ENCODE data around the gene POLQ.
"Not testable (repeated sequence)": the region's sequence is repeated elsewhere in the genome, so short reads cannot be mapped to it uniquely, and the experiment has no call there.

POLQ gene

GRCh38 chr3:121545574-121546455 is at the start of gene POLQ:
TSS of gene POLQ (minus strand) at chr3:121545988. CDS start at chr3:121545877, 111 bp downstream.
- DNase-seq (ENCODE audit: low read depth): peak; percentile 71

DNA sequence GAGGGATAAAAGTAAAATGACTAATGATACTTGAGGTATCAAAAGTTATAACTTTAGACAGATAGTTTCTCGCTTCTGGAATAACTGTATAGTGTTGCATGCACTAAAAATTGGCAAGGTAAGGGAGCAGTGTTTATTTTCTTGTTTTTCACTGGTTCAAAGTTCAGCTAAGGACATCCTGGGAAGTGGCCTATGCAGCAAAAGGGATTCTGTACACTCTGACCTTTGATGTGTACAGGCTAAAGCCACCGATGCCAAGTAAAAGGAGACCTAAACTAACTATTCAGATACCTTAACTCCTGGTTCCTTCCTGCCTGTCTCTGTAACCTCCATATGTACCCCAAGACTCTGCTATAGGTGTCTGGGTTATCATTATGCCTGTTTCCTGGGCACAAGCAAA is 49.1 kb upstream of the POLQ start:
- no peak for DNase-seq (ENCODE audit: low read depth)

DNA sequence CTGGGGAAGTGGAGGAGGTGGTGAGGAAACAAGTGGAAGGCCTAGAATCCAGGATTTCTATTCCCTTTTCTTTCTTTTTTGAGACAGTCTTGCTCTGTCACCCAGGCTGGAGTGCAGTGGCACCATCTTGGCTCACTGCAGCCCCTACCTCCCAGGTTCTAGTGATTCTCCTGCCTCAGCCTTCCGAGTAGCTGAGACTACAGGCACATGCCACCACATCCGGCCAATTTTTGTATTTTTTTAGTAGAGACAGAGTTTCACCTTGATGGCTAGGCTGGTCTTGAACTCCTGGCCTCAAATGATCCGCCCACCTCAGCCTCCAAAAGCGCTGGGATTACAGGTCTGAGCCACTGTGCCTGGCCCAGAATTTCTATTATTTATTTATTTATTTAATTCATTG is 48.0 kb upstream of the POLQ start:
- DNase-seq (ENCODE audit: low read depth): not testable (repeated sequence)

DNA sequence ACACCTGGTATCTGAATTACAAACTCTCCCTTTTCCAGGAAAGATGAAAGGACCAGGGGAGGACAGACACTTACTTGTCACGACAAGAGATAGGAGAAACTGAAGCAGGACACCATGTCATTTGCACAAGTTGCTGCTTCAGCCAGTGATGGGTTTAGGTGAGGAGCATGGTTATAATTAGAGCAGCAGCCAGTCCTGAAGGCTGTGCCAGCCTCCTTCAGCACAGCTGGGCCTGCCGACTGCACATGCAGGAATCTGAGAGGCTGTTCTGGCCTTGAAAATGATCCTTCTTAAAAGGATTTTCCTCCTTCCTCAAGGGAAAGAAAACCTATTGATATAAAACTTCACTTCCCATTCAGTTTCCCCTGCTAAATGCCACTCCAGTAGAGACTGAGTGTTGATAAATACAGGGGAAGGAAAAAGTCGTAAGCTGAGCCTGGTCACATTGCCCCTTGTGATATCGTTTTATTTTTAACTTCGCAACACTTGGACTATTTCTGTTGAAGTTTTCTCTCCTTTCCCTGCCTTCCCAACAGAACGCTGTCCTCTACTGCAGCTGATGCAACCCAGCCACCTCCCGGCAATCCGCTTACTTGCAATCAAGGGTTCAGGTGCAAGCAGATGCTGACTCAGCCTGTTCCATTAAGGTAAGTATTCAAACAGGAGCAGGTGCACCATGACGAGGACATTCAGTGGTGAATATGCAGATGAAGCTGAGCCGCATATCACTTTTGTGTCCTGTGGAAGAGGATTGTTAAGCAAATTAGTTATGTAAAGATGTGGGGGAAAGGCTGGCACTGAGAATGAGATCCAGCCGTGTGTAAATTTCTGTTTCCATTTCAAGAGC is 47.3 kb upstream of the POLQ start, which contains the start of gene FBXO40:
Gene FBXO40 (plus strand): TSS at position 524 of the 847 bp plus-strand sequence. CDS start 27,197 bp downstream, outside the sequence.
- no peak for DNase-seq (ENCODE audit: low read depth)

DNA sequence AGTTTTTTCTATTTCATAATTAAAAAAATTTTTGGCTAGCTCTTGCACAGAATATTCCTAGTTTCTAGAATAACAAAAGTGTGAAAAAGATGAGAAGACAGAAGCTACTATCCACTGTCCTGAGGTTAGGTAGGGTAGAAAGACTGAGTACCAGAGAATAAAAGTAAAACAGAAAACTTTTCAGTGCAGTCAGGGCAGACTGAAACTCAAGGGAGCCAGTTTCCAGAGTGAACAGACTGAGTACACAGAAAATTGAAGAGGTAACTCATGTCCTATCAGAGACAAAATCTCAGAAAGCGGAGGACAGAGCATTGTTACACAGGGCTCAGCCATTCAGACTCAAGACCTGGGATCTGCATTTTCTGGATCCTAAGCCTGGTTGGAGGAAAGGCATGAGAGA is 38.6 kb upstream of the POLQ start:
- DNase-seq (ENCODE audit: low read depth): no peak

- no peak for DNase-seq (ENCODE audit: low read depth)
Observed at GRCh38 chr3:121581691-121582090, 35.9 kb upstream of the POLQ start.

DNA sequence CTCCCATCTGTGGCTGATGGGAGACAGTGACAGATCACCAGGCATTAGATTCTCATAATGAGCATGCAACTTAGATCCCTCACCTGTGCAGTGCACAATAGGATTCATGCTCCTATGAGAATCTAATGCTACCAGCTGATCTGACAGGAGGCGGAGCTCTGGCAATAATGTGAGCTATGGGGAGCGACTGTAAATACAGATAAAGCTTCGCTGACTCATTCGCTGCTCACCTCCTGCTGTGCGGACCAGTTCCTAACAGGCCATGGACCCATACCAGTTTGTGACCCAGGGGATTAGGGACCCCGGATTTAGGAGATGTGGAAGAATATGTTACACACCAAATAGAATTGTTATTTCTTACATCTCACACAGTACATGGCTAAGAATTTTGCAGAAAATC is 28.7 kb upstream of the POLQ start:
- DNase-seq (ENCODE audit: low read depth): no peak

DNA sequence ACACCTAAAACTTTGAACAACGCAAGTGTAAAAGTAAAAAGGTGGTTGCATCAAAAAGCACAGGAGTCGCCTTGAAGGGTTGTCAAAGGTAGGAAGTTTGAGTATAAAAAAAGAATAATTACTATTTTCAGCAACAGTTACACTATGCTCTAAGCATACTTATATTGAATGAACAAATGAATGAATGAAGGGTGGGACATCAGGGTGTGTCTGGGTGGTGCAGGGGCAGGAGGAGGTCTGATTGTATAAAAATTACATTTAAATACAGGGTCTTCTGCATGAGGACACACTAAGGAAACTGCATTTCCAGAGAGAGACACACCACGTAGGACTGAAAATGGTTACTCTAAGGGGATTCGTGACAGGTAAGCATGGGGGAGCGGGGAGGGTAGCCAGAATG is 21.9 kb upstream of the POLQ start, which contains the start of gene ARGFX:
Gene ARGFX (plus strand): TSS at position 301 of the 400 bp plus-strand sequence. CDS start 2,765 bp downstream, outside the sequence.
- DNase-seq (ENCODE audit: low read depth): no peak

DNA sequence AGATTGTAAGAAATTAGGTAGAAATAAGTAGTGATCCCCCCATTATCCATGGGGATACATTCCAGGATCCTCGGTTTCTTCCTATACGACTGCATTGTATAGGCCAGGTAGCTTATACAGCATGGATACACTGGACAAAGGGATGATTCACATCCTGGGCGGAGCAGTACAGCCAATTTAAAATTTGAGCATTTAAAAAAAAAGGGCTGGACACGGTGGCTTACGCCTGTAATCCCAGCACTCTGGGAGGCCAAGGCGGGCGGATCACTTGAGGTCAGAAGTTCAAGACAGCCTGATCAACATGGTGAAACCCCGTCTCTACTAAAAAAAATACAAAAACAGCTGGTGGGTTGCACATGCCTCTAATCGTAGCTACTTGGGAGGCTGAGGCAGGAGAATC is 21.0 kb upstream of the POLQ start:
- no peak for DNase-seq (ENCODE audit: low read depth)

DNA sequence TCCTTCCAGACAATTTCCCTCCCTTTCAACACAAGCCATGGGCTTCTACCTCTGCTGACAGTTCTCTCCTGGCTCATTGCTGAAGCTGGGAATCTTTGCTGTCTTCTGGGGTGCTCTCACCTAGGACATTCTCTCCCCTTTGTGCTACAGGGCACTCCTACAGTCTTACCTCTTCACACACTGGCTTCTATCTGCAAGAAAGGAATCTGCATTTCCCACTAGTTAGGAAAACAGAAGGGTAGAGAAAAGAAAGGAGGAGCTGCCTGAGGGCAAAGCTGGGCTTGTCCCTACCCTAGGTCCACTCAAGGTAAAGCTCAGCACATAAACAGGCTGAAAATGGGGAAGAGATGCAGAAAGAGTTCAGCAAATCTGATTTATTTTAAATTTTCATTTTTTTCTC is 16.4 kb upstream of the POLQ start:
- no peak for DNase-seq (ENCODE audit: low read depth)

DNA sequence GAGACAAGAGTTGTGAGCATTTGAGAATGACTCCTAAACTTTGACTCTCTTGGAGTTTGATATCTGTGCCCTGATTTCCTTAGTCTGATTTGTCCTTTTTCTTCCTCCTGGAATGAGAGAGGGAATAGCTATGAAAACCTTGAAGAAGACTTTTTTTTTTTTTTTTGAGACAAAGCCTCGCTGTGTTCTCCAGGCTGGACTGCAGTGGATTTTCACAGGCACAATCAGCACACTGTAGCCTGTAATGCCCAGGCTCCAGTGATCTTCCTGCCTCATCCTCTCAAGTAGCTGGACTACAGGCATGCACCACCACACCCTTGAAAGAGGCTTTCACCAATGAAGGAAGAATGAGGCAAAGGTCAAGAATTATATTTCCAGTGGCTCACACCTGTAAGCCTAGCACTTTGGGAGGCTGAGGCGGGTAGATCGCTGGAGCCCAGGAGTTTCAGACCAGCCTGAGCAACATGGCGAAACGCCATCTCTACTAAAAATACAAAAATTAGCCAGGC is 11.7 kb upstream of the POLQ start:
- DNase-seq (ENCODE audit: low read depth): no peak

GRCh38 chr3:121552797-121553196 is 7.0 kb upstream of the POLQ start:
- DNase-seq (ENCODE audit: low read depth): no peak

DNA sequence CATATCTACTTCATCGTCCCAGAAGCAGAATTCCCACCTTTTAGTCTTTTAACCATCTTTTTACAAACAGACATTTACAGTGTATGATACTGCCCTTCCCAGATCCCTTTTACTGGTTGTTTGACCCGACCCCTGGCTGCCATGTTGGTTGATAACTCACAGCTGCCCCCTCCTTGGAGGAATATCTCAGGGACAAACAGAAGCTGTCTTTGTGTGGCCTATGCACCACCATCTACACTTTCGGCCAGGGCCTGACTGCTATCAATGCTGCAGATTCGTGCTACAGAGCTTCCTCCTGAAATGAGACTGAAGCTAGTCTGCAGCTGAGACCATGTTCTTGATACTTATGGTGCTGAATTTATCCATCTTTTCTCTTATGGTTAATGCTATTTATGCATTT is 6.6 kb upstream of the POLQ start:
- no peak for DNase-seq (ENCODE audit: low read depth)

- DNase-seq (ENCODE audit: low read depth): no peak
Observed at GRCh38 chr3:121545049-121545573, 677 bp downstream of the POLQ start.

GRCh38 chr3:121542924-121543323 is 2.9 kb downstream of the POLQ start:
- DNase-seq (ENCODE audit: low read depth): no peak

- DNase-seq (ENCODE audit: low read depth): no peak
Observed at GRCh38 chr3:121531269-121531668, 14.5 kb downstream of the POLQ start.

DNA sequence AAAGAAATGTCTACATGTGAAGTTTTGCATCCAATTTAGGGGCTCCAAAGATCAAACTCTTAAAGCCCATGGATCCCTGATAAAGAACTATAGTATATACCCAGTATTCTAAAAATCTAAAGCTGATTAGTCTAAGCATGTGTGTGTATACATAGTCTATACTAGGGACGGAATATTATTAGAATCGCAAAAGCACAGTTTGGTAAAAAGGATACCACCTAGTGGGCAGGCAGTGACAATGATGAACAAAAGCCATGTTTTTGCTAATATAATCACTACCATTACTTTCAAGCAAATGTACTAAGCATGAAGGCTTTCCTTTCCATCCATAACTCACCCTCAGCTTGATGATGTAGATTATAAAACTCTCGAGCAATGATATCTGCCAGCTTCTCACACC is 16.5 kb downstream of the POLQ start:
- no peak for DNase-seq (ENCODE audit: low read depth)

DNA sequence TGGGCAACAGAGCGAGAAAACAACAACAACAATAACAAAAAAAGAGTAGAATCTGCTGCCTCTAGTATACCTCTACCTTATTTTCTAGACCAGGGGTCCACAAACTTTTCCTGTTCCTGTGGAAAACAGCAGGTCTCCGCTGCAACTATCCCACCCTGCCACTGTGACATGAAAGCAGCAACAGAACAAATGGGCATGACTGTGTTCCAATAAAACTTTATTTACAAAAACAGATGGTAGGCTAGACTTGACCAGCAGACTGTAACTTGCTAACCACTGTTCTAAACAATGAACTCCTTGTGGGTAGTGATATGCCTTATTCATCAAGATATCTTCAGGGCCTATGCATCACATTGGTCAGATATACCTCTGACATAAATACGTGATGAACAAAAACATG is 25.3 kb downstream of the POLQ start:
- DNase-seq (ENCODE audit: low read depth): no peak

DNA sequence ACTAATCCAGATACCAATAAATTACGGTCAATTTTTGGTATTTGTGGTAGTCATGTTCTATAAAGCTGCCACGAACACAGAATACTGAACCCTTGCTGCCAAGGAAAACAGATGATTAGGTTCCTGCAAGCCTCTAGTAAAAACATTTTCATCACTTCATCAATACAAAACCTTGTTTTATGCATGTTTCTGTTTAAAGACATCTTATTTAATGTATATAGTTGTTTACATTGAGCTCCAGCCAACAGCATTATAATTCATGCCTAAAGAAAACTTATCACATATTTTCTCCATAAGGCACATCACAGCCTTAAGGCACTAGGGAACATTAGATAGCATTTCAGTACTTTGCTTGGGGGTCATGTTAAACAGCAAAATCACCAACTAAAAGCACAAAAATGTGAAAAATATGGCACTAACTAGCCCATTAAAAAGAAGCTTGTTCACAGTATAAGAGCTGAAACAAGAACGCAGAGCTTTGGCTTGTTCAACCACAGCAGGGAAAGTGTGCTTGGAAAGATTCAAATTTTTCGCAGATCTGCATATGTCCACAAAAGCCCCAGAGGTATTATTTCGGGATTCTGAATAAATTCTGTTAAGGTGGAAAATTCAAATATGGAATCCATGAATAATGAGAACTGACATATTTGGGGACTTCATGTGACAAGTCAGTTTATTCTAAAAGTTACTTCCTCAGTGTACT is 27.7 kb downstream of the POLQ start:
- DNase-seq (ENCODE audit: low read depth): no peak

- DNase-seq (ENCODE audit: low read depth): no peak
Observed at GRCh38 chr3:121515862-121516261, 29.9 kb downstream of the POLQ start.

DNA sequence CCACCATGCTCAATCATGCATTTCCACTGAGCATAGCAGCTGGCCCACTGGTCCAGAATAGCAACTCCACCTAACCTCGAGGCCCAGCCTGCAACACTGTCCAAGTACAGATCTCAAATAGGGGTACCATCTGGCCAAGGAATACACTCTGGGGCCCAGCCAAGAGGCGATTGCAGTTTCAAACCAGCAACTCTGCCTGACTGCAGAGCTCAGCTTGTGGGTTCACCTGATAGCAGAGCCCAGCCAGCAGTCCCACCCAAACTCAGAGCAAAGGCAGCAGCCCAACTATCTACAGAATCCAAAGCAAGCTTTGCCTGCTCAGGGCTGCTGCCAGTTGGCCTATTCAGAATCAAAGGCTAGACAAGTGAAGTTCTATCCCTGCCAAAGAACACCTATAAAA is 30.5 kb downstream of the POLQ start:
- DNase-seq (ENCODE audit: low read depth): no peak

DNA sequence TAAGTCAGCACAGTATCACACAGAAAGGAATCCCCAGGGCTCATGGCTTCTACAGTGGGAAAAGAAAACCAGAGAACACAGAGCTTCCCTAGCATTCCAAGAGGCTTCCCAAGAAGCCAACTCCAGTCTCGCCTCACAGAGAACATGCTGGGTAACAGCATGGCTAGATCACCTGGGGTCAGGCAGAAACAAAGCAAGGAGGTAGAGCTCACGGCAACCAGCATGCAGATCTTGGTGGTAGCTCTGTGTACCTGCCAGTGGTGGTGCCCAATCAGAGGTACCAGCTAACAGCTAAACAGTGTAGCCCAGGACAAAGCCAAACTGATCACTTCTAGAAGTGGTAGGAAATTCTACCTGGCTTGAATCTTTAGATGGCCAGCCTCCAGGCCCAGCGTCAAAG is 31.3 kb downstream of the POLQ start:
- no peak for DNase-seq (ENCODE audit: low read depth)

All from stimulated activated CD8-positive, alpha-beta memory T cell treated with anti-CD3 and anti-CD28 coated beads, Interleukin-7, amount 100 ng/mL, for 24 hours (primary cell).